GM15510 (cell line): ENCODE results near the gene ERCC4.

Experiments
- POLR2A ChIP-seq: IDR thresholded peaks from 3 replicates; pipeline ENCODE4 v1.6.1; 2011; ENCODE audit warnings: borderline replicate concordance; ENCODE audit not compliant: insufficient read length; ENCODE audit errors: extremely low read depth

Gene ERCC4

GRCh38 chr16:13956635-13957196, 36.8 kb downstream of the ERCC4 start:
- TF ChIP-seq POLR2A, result no peak

- no peak for TF ChIP-seq POLR2A
Observed at GRCh38 chr16:13957197-13958078, 37.5 kb downstream of the ERCC4 start.

- no peak for TF ChIP-seq POLR2A
Observed at GRCh38 chr16:13958474-13958873, 38.5 kb downstream of the ERCC4 start.

- no peak for TF ChIP-seq POLR2A
Observed at GRCh38 chr16:13959626-13960025, 39.7 kb downstream of the ERCC4 start.

- TF ChIP-seq POLR2A, result no peak
Observed at GRCh38 chr16:13961099-13961811, 41.3 kb downstream of the ERCC4 start.

- TF ChIP-seq POLR2A, result no peak
Observed at GRCh38 chr16:13962232-13962631, 42.3 kb downstream of the ERCC4 start.

- TF ChIP-seq POLR2A, result no peak
Observed at GRCh38 chr16:13968835-13969234, 48.9 kb downstream of the ERCC4 start.

GRCh38 chr16:13969711-13970110, 49.8 kb downstream of the ERCC4 start:
- no peak for TF ChIP-seq POLR2A

- TF ChIP-seq POLR2A, result no peak
Observed at GRCh38 chr16:13970708-13971422, 50.9 kb downstream of the ERCC4 start.

GRCh38 chr16:13973321-13974023, 53.5 kb downstream of the ERCC4 start:
- no peak for TF ChIP-seq POLR2A

GRCh38 chr16:13977177-13977576, 57.2 kb downstream of the ERCC4 start:
- TF ChIP-seq POLR2A, result no peak

- no peak for TF ChIP-seq POLR2A
Observed at GRCh38 chr16:13982451-13982850, 62.5 kb downstream of the ERCC4 start.

- TF ChIP-seq POLR2A, result no peak
Observed at GRCh38 chr16:13983625-13984024, 63.7 kb downstream of the ERCC4 start.

- TF ChIP-seq POLR2A, result no peak
Observed at GRCh38 chr16:13984794-13985193, 64.8 kb downstream of the ERCC4 start.

GRCh38 chr16:13988038-13988437, 68.1 kb downstream of the ERCC4 start:
- TF ChIP-seq POLR2A, result no peak

- no peak for TF ChIP-seq POLR2A
Observed at GRCh38 chr16:13992322-13992721, 72.4 kb downstream of the ERCC4 start.
